CD4-positive, alpha-beta T cell treated with Interleukin-1 beta for 1 hour (primary cell): ENCODE data around the gene SLC35D3.
"Not testable (repeated sequence)": the region's sequence is repeated elsewhere in the genome, so short reads cannot be mapped to it uniquely, and the experiment has no call there.

Experiments used
- DNase-seq, 2 donors: peaks; one replicate each; pipeline ENCODE4 v3.0.0-alpha.2; 2020 to 2022

SLC35D3 gene

DNA sequence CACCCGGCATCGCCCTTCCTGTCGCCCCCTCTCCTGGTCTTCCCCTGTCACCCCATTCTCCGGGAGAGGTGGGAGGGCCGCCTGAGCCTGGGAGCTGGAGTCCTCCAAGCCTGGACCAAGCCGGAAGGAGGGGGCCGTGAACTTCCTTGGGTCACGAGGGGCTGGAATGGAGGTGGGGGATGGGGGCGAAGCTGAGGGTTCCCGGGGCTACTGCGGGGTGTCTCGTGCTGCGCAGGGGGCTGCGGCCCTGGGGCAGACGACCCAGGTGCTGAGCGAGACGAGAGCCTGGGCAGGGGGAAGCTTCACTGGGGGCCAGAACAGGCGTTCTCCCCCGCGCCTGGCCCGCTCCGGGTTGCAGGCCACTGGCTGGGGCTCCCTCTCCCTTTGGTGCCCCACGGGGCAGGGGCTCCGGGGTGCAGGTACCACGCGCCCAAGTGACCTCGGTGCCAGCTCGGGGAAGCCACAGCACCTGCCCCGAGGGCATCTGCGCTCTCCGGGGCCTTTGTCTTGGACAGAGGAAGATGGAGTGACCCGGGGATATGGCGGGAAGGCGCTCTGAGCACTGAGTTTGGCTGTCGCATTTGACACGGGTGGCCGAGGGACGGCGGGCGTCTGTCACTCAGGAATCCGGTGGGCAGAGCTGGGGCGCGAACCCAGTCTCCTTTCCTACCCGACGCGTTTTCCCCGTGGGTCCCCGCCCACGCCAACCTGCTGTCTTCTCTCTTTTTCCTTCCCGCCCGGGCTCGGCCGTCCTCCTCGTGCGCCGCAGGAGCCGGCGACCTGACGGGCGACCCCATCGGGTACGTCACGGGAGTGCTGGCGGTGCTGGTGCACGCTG, 1.2 kb downstream of the SLC35D3 start:
- no peak for DNase-seq

DNA sequence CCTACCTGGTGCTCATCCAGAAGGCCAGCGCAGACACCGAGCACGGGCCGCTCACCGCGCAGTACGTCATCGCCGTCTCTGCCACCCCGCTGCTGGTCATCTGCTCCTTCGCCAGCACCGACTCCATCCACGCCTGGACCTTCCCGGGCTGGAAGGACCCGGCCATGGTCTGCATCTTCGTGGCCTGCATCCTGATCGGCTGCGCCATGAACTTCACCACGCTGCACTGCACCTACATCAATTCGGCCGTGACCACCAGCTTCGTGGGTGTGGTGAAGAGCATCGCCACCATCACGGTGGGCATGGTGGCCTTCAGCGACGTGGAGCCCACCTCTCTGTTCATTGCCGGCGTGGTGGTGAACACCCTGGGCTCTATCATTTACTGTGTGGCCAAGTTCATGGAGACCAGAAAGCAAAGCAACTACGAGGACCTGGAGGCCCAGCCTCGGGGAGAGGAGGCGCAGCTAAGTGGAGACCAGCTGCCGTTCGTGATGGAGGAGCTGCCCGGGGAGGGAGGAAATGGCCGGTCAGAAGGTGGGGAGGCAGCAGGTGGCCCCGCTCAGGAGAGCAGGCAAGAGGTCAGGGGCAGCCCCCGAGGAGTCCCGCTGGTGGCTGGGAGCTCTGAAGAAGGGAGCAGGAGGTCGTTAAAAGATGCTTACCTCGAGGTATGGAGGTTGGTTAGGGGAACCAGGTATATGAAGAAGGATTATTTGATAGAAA, 2.0 kb downstream of the SLC35D3 start:
- DNase-seq = no peak

DNA sequence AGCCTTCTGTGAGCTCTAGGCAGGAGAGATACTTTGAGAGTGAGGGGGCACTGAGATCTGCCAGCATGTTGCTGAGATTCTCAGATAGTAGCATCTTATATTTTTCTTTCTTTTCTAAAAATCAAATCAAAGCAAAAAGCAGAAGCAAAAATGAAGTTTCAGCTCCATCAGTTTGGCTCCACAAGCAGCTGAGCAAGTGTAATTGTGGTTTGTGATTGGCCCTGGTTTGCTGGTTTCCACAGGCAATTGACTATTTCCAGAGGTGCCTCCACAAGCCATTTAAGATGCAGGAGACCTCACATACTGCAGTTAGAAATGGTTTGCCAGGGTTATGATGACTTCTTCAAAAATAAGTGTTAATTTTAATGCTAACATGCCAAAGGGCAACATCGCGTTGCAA, 4.3 kb downstream of the SLC35D3 start:
- DNase-seq = no peak

DNA sequence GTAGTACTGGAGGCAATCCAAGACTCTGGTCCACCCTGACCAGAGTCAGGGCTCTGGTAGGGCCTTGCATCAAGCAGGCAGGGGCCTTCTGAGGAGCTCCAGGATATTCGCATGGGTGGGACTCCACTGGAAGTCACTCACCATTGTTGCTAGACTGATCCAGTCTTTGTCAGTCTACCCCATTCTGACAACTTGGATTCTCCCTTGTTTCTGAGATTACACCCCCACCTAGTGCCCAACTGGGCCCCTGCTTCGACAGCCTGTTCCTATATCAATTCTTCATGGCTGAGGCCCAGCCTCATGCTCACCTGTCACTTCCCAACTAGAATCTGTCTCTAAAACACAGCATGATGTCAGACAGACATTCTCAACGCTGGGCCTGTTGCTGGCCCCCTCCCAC, 5.2 kb downstream of the SLC35D3 start:
- peak in 1 of 2 donors; percentile 17 for DNase-seq

DNA sequence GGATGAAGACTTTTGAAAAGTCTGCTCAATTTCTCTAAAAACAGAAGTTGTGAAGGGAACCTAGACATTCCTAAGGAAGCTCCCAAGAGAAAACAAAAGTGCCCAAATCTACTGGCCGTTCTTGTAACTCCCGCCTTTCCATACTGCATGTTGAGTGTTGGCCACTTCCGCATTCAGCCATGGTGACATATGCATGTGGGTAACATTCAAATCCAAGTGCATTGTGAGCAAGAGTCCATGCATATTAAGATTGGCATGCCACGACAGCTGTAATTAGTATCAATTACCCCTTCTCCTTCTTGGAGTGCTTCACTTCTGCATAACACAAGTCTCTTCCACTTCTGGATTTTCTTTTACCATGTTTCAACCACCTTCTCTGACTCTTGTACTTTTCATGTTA, 8.4 kb downstream of the SLC35D3 start:
- no peak for DNase-seq

DNA sequence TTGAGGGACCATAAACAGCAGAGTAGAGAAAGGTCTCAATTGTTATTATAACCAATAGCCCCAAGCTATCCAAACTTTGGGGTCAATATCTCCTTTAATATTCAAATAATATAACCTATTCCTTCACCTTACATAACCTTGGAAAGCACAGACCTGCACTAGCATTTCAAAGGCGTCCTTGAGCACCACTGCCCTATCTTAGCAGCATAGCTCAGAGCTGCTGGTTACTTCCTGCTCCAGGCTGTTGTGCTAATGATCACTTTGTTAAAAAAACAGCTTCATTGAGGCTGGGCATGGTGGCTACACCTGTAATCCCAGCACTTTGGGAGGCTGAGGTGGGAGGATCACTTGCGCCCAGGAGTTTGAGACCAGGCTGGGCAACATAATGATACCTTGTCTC, 10.5 kb downstream of the SLC35D3 start:
- DNase-seq = no peak

DNA sequence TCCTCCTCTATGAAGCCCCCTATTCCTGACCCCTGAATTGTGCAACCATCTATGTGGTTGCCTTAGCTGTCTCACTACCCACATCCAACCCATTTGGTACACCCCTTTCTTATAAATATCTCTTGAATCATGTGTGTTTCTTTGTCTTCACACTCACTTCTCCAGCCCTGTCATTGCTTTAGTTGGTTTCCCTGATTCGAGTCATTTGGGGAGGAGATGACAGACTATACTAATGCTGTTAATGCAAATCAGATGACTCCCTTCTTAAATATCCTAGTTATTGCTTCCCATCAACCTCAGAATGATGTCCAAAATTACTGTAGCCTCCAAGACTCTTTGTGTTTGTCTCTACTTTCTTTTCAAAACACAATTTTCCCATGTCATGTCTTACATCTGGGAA, 23.0 kb downstream of the SLC35D3 start:
- no peak for DNase-seq

DNA sequence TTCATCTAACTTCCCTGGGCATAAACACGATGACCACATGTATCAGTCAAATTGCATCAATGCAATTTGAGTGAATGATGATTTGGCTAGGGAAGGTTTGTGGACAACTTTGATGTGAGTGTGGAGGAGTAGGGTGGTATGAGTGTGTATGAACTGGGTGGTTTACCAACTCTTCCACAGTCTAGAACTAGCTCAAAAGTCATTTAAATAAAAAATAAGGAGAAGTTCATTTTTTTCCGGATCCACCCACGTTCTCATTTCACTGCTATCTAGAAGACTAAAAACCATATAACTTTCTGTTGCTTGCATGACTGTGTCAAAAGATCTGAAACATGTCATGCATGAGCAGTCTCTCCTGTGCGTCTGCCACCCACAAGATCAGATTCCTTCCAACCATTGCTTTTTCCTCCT, 23.6 kb downstream of the SLC35D3 start:
- no peak for DNase-seq

DNA sequence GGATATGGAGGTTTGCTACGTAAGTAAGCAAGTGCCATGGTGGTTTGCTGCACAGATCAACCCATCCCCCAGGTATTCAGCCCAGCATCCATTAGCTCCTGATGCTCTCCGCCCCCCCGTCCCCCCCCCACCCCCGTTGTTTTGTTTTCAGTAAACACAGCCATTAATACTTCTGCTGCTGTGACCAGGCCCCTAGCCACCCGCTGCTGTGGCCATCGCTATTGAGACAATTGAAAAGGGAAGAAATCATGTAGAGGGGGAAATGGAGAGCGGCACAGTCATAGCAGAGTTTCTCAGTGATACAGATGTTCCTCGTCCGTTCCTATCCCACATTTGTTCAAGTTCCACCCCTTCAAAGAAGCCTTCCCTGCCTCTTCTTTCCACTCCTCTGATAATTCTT, 24.9 kb downstream of the SLC35D3 start:
- DNase-seq = no peak

DNA sequence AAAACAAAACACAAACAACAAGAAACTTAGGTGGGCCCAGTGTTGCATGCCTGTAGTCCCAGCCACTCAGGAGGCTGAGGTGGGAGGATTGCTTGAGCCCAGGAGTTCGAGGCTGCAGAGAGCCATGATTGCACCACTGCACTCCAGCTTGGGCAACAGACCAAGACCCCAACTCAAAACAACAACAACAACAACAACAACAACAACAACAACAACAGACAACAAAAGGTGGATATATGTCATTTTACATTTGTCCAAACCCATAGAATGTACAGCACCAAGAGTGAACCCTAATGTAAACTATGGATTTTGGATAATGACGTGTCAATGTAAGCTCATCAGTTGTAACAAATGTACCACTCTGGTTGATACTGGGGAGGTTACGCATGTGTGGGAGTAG, 27.9 kb downstream of the SLC35D3 start:
- not testable (repeated sequence) for DNase-seq

DNA sequence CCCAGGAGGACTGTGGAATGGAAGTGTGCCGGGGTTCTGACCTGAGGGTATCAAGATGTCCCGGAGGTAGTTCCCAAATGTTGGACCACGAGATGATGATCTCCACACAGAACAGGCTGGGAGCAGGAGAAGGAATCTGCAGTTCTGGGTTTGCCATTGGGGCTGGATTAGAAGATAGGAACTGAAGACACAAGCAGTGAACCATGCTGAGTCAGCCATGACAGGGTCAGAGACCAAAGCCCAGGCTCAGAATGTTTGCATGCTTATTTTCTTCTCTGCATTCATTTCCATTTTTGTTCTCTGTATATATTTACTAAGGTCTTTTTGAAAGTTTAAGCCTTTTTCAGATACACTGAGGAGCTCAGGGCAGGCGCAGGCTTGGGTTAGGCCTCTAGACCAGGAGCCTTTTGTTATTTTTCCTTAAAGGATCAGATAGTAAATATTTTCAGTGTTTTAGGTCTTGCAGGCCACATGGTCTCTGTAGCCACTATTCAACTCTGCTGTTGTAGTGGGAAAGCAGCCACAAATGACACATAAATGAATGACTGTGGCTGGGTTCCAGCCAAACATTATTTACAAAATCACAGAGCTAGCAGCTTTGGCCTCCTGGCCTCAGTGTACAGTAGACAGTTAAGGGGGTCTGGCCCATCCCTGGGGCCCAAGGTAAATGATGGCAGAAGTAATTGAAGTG, 28.5 kb downstream of the SLC35D3 start:
- no peak for DNase-seq

DNA sequence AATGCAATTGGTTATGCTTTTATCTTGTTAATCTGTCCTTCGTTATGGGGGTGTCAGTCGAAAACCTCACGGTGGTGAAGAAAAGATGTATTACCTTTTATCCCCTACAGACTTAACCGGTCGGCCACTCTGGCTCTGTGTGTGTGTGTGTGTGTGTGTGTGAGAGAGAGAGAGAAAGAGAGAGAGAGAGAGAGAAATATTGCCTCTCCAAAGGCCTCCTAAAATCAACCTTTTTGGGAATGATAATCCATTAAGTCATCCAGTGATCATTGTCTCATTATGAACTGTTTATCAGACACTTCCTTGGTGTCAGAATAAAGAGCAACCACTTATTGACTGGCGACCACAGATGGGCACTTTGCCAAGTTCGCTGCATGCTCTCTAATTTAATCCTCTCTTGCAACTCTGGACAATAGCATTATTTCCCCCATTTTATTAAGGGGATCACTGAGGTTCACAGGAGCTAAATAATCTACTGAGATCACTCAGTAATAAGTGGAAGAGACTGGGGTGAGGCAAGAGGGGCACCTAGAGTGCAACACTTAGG, 30.7 kb downstream of the SLC35D3 start:
- no peak for DNase-seq

DNA sequence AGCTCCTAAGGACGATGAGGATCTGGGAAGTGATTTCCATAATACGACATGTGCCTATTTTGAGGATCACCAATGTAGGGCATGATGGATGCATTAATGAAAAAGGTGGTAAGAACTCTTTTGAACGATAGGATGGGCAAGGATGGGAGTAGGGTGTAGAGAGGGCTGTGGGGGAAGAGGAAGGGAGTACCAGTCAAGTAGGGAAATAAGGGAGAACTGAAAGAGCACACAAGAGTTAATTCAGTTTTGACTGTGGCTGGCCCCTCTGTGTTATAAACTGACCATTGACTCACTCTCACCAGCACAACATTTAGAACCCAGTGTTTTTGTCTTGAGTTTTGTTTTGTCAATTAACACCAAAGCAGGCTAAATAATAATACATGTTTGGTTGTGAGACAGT, 33.0 kb downstream of the SLC35D3 start:
- no peak for DNase-seq

DNA sequence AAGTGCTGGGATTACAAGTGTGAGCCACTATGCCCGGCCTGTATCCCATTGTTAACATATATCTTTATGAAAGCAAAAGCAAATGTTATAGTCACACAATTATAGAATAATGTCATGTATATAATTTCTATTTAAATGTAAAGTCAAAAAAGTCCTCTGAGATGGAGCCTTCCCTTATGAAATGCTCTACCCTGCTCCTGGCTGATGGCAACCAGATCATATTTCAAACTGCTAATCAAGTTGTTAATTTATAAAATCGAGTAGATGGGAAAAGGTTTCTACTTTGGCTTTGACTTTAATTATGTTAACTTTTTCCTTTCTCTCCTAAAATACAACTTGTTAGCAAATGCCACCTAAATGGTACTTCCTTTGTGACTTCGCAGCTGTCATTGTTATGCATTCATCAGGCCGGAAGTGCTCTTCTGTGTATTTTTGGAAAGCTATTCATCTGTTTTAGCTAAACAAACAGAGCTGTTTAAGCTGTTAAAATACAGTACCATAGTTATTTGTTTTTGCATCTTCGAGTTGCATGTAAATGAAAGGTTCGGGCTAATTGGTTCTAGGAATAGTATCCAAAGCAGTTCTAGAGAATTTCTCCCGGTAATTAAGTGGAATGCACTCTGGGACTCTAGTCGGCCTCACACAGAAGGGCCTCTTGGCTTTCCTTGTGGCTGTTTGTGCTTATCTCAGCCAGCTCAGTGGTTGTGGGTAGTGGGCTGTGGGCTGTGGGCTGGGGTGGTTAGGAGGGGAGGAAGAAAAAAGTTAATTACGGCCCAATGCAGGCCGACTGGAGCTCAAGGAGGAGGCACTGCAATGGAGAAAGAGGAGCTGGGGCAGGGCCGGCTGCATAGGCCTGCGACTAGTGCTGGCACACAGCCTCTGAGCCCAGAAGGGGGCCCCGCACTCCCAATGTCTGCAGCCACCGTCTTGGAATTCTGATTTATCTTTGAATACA, 34.8 kb downstream of the SLC35D3 start:
- no peak for DNase-seq

DNA sequence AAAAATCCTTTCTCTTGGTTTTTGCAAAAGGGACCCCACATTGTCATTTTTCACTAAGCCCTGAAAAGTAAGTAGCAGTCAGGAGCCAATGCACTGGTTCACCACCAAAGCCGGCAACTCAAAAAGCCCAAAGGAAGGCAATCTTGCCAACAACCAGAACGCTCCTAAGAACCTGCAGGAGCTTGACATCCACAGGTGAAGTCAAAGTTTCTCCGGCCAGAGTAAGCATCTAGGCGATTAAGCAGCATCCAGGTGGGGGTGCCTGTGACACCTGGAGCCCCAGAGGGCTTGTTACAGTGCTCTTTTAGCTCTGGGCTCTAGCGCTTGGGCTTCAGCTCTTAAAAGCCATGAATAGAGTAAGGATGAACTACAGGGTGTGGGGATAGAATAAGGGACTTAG, 36.1 kb downstream of the SLC35D3 start:
- DNase-seq = no peak

DNA sequence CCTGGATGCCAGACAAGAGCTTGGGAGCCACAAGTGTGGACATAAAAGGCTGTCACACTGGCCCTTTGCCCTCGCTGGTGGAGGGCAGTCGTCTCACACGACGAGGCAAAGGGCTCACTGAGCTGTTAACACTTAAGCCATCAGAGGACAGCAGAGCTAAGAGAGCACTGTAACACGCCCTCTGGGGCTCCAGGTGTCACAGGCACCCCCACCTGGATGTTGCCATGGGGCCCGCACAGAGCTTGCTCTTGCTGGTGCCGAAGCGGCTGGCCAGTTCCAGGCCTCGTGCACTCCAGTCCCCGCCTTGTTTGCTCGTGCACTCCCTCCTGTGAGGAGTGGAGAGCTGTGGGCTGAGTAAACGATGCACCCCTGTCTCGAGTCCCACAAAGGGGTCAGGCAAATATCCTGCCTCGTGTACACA, 37.4 kb downstream of the SLC35D3 start:
- DNase-seq = no peak

DNA sequence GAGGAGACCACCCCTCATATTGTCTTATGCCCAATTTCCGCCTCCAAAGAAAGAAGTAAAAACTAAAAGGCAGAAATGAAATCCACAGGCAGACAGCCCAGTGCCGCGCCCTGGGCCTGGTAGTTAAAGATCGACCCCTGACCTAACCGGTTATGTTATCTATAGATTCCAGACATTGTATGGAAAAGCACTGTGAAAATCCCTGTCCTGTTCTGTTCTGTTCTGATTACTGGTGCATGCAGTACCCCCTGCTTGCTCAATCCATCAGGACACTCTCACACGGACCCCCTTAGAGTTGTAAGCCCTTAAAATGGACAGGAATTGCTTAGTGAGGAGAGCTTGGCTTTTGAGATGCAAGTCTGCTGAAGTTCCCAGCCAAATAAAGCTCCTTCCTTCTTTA, 37.8 kb downstream of the SLC35D3 start:
- not testable (repeated sequence) for DNase-seq

DNA sequence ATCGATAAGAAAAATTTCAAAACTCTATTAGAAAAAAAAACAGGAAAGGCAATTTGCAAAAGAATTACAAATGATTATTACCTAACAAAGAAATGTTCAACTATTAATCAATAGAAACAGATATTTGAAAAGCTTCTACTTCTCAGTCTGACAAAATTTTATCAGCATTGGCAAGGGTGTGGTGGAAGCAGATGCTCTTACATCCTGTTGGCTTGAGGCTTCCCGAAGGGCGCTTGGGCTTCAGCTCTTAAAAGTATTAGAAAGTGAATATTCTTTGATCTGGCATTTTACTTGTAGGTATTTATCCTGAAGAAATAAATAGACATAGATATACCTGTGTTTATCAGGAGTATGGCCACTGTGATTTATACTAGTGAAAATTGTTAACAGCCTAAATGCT, 38.7 kb downstream of the SLC35D3 start:
- DNase-seq = no peak

DNA sequence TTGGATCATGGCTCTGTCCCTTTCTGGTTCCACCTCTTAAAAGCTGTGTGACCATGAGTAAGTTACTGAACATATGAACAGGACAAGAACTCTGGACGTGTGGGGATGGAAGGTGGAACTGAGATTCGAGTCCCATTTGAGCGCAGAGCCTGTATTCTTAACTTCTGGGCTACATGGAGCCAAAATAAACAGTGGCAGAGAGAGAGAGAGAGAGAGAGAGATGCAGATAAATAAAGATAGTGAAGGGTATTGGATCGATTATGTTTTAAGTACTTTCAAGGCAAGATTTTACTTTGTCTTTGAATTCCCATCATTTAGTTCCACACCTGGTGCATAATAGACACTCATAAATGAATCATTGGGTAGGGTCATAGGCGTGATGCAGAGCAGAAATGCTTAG, 39.7 kb downstream of the SLC35D3 start:
- no peak for DNase-seq

DNA sequence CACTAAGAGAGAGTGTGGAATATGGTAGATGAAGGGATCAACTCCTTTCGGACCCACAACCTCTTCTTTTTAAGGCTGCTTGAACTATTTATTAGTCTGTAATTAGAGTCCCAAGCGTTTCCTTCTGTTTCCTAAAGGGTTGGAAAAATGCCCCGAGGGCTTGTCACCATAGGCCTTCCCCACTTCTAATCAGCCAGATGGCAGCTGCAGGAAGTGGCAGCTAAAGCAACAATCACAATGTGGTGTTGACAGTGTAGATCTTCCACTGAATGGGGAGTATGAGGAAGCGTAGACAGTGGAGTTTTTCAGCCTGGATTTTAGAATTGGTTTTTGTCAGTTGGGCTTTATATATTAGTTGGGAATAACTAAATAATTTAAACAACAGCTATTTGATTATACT, 40.6 kb downstream of the SLC35D3 start:
- DNase-seq = no peak

DNA sequence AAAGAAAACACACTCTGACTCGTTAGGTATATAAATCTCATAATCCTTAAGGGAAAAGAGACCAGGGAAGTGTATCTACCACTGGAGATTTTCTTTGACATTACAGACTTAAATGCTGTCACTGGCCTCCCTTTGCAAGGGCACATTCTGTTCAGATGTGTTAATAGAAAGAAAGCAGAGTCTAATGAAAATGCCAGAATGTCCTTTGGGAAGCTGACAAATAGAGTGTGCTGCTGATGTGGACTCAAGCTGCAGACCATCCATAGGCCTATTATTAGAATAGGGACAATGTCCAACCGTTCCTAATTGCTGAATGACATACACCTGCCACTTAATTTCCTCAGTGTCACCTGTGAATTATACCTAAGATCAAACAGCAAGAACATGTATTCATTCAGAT, 41.2 kb downstream of the SLC35D3 start:
- DNase-seq = no peak

DNA sequence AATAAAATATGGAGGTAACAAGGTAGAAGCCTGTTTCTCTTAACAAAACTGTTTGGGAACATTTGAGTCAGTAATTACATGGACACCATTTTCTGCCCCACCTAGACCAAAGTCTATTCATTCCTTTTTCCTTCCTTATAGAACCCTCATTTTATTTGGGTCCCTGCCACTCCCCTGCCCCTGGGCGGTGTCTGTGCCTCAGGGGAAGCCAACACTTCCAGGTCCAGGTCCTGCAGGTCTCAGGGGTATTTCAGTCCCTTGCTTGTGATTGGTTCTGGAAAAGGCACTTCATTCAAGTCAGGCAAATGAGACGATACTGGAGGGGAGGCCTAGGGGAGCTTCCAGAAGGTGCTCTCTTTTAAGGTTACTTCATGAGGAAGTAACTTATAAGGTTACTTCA, 42.3 kb downstream of the SLC35D3 start:
- DNase-seq = no peak
